ENCODE data around the gene LIFR. TPM values are rescaled to one million over a fixed set of nuclear protein-coding genes. Genes with fewer than 3 reads are reported as not detected.

Gene LIFR
- total and polyA plus RNA-seq, 2 donors (not counting 1 experiment from before 2014, with no cell fraction given), result 43.6 to 65.1 TPM

DNA sequence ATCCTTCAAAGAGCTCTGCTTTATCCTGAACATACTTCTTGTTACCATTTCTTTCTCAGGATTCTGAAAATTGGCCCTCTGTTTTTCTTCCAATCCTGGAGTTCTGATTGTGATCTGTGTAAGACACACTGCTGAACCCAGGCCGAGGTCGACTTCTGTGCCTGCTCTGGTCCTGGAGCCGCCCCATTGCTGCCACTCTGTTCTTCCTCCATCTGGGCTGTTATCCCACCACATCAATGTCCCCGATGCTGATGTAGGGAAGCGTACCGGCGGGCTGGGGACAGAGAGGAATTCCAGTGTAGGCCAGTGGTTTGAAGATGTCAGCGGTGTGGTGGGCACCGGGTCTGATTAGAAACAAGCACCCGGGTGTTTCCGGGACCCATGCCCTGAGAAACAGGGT is 102.5 kb downstream of the LIFR start:
- TF ChIP-seq, protein P1, sequence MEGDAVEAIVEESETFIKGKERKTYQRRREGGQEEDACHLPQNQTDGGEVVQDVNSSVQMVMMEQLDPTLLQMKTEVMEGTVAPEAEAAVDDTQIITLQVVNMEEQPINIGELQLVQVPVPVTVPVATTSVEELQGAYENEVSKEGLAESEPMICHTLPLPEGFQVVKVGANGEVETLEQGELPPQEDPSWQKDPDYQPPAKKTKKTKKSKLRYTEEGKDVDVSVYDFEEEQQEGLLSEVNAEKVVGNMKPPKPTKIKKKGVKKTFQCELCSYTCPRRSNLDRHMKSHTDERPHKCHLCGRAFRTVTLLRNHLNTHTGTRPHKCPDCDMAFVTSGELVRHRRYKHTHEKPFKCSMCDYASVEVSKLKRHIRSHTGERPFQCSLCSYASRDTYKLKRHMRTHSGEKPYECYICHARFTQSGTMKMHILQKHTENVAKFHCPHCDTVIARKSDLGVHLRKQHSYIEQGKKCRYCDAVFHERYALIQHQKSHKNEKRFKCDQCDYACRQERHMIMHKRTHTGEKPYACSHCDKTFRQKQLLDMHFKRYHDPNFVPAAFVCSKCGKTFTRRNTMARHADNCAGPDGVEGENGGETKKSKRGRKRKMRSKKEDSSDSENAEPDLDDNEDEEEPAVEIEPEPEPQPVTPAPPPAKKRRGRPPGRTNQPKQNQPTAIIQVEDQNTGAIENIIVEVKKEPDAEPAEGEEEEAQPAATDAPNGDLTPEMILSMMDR (conservative IDR thresholded peaks at IDR 0.05 in 1 of 2, IDR thresholded peaks at IDR 0.05 in 1 of 2; ENCODE audit: low read depth in 1 of 2, low read length in 2 of 2), result no peak
- no peak for TF ChIP-seq EZH2 (IDR thresholded peaks at IDR 0.05; ENCODE audit: low read length, missing control alignments)
- H4K20me1 ChIP-seq (ENCODE audit: control insufficient read depth, extremely low read depth, insufficient read depth, low read length), result no peaks in the 10 kb centered on the region
- H3K9me3 ChIP-seq (ENCODE audit: control insufficient read depth, insufficient read depth, low read depth, low read length), result no peaks in the 10 kb centered on the region
- peaks cover 4% of the 10 kb centered on the region for H3K4me1 ChIP-seq (ENCODE audit: control insufficient read depth, extremely low read depth, insufficient read depth, low read length)
- no peak overlapping the region for H3K27ac ChIP-seq (ENCODE audit: insufficient read depth, low read length)
- H2AFZ ChIP-seq (ENCODE audit: low read length), result no peak overlapping the region
- no peaks in the 10 kb centered on the region for H3K36me3 ChIP-seq (ENCODE audit: control insufficient read depth, insufficient read depth, low read length)
- H3K4me3 ChIP-seq (replicated peaks in 1 of 4; ENCODE audit: control extremely low read depth in 1 of 4, insufficient read depth in 1 of 4, low read depth in 3 of 4, low read length in 4 of 4), result no peak overlapping the region
- H3K9ac ChIP-seq (ENCODE audit: insufficient read depth, low read length), result no peak overlapping the region
- H3K79me2 ChIP-seq (ENCODE audit: control insufficient read depth, insufficient read depth, low read length), result no peaks in the 10 kb centered on the region
- H3K27me3 ChIP-seq (ENCODE audit: control insufficient read depth, insufficient read depth, low read length), result no peaks in the 10 kb centered on the region
- H3K4me2 ChIP-seq (ENCODE audit: extremely low read depth, insufficient read depth, low read length), result no peak overlapping the region
- no peak for DNase-seq (ENCODE audit: low read depth in 2 of 2)

DNA sequence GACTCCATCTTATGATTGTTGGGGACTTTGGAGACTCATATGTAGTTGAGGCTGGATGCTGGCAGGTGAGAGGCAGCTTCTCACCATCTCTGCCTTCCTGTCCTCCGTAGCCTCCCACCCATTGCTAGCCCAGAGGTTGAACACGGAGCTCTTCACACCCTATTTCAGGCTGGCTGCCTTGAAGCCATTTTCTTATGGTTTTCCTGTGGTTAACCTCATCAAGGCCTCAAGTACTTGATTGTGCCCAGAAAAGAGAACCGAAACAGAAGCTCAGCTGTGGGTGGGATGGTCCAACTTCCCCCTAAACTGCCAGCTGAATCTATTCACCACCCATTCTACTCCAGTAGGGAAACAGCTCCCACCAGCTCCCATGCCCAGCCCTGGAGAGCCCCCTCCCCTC is 102.9 kb downstream of the LIFR start:
- peaks cover 4% of the 10 kb centered on the region for H3K4me1 ChIP-seq (ENCODE audit: control insufficient read depth, extremely low read depth, insufficient read depth, low read length)
- H3K9ac ChIP-seq (ENCODE audit: insufficient read depth, low read length), result no peak overlapping the region
- TF ChIP-seq, protein P1 (conservative IDR thresholded peaks at IDR 0.05 in 1 of 2, IDR thresholded peaks at IDR 0.05 in 1 of 2; ENCODE audit: low read depth in 1 of 2, low read length in 2 of 2), result no peak
- no peak for TF ChIP-seq EZH2 (IDR thresholded peaks at IDR 0.05; ENCODE audit: low read length, missing control alignments)
- no peaks in the 10 kb centered on the region for H3K27me3 ChIP-seq (ENCODE audit: control insufficient read depth, insufficient read depth, low read length)
- H3K27ac ChIP-seq (ENCODE audit: insufficient read depth, low read length), result no peak overlapping the region
- H3K9me3 ChIP-seq (ENCODE audit: control insufficient read depth, insufficient read depth, low read depth, low read length), result no peaks in the 10 kb centered on the region
- no peaks in the 10 kb centered on the region for H3K36me3 ChIP-seq (ENCODE audit: control insufficient read depth, insufficient read depth, low read length)
- H4K20me1 ChIP-seq (ENCODE audit: control insufficient read depth, extremely low read depth, insufficient read depth, low read length), result no peaks in the 10 kb centered on the region
- H3K79me2 ChIP-seq (ENCODE audit: control insufficient read depth, insufficient read depth, low read length), result no peaks in the 10 kb centered on the region
- no peak overlapping the region for H3K4me3 ChIP-seq (replicated peaks in 1 of 4; ENCODE audit: control extremely low read depth in 1 of 4, insufficient read depth in 1 of 4, low read depth in 3 of 4, low read length in 4 of 4)
- DNase-seq (ENCODE audit: low read depth in 2 of 2), result no peak
- H2AFZ ChIP-seq (ENCODE audit: low read length), result no peak overlapping the region
- no peak overlapping the region for H3K4me2 ChIP-seq (ENCODE audit: extremely low read depth, insufficient read depth, low read length)

DNA sequence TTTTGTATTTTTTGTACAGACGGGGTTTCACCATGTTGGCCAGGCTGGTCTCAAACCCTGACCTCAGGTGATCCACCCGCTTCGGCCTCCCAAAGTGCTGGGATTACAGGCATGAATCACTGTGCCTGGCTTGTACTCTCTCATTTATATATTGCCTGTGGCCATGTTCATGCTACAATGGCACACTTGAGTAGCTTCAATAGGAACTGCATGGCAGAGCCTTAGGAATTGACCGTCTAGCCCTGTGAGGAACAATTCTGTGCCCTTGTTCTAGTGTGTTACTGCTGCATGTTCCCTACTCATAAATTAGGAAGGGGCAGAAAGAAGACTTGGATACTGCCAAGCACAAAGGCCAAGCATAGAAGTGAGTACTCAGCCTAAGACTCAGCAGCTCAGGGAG is 104.2 kb downstream of the LIFR start:
- Histone ChIP-seq H3K4me1 (ENCODE audit: control insufficient read depth, extremely low read depth, insufficient read depth, low read length) (peaks cover 4% of the 10 kb centered on the region), H3K9ac (ENCODE audit: insufficient read depth, low read length) (no peak overlapping the region), H3K36me3 (ENCODE audit: control insufficient read depth, insufficient read depth, low read length) (no peaks in the 10 kb centered on the region)

More for the DNA sequence above, 104.2 kb downstream of the LIFR start:
- Histone ChIP-seq H3K9me3 (ENCODE audit: control insufficient read depth, insufficient read depth, low read depth, low read length) (no peaks in the 10 kb centered on the region), H3K79me2 (ENCODE audit: control insufficient read depth, insufficient read depth, low read length) (no peaks in the 10 kb centered on the region), H3K4me2 (ENCODE audit: extremely low read depth, insufficient read depth, low read length) (no peak overlapping the region), H3K27ac (ENCODE audit: insufficient read depth, low read length) (no peak overlapping the region), H2AFZ (ENCODE audit: low read length) (no peak overlapping the region), H4K20me1 (ENCODE audit: control insufficient read depth, extremely low read depth, insufficient read depth, low read length) (no peaks in the 10 kb centered on the region), H3K4me3 (replicated peaks in 1 of 4; ENCODE audit: control extremely low read depth in 1 of 4, insufficient read depth in 1 of 4, low read depth in 3 of 4, low read length in 4 of 4) (no peak overlapping the region), H3K27me3 (ENCODE audit: control insufficient read depth, insufficient read depth, low read length) (no peaks in the 10 kb centered on the region)
- TF ChIP-seq, protein P1 (conservative IDR thresholded peaks at IDR 0.05 in 1 of 2, IDR thresholded peaks at IDR 0.05 in 1 of 2; ENCODE audit: low read depth in 1 of 2, low read length in 2 of 2), result no peak
- no peak for TF ChIP-seq EZH2 (IDR thresholded peaks at IDR 0.05; ENCODE audit: low read length, missing control alignments)
- no peak for DNase-seq (ENCODE audit: low read depth in 2 of 2)
